AG09309 (cell line): Measurements from ENCODE around the gene SMIM30.

ENCODE experiments used
- DNase-seq: peaks from one replicate; pipeline ENCODE4 v3.0.0-alpha.2; 2010; ENCODE audit warnings: low read depth
- H3K4me3 ChIP-seq: 2 replicates; pipeline ENCODE4 v1.5.1; 2011; ENCODE audit warnings: mild to moderate bottlenecking, low read depth, low read length, moderate library complexity; ENCODE audit not compliant: control insufficient read depth
- CTCF ChIP-seq: IDR thresholded peaks from 2 replicates; pipeline ENCODE4 v1.5.1; 2011; ENCODE audit warnings: mild to moderate bottlenecking, low read depth, low read length, inconsistent platforms; ENCODE audit not compliant: insufficient read depth, control insufficient read depth; ENCODE audit errors: missing control alignments

SMIM30 gene

GRCh38 chr7:113143486-113144257 is 25.3 kb upstream of the SMIM30 start:
- no peak for TF ChIP-seq CTCF
- DNase-seq, result no peak
- H3K4me3 ChIP-seq, result no peak overlapping the region

GRCh38 chr7:113142385-113143119 is 24.2 kb upstream of the SMIM30 start:
- DNase-seq, result no peak
- no peak overlapping the region for H3K4me3 ChIP-seq
- no peak for TF ChIP-seq CTCF

GRCh38 chr7:113141803-113142202 is 23.4 kb upstream of the SMIM30 start:
- no peak overlapping the region for H3K4me3 ChIP-seq
- DNase-seq, result no peak
- no peak for TF ChIP-seq CTCF

GRCh38 chr7:113140956-113141355 is 22.6 kb upstream of the SMIM30 start:
- DNase-seq, result no peak
- no peak for TF ChIP-seq CTCF
- no peak overlapping the region for H3K4me3 ChIP-seq

GRCh38 chr7:113137241-113137640 is 18.9 kb upstream of the SMIM30 start:
- no peak for DNase-seq
- TF ChIP-seq CTCF, result no peak
- H3K4me3 ChIP-seq, result no peak overlapping the region

GRCh38 chr7:113134025-113134424 is 15.7 kb upstream of the SMIM30 start:
- DNase-seq, result no peak
- no peak overlapping the region for H3K4me3 ChIP-seq
- TF ChIP-seq CTCF, result no peak

- H3K4me3 ChIP-seq, result no peak overlapping the region
- no peak for DNase-seq
- TF ChIP-seq CTCF, result no peak
Observed at GRCh38 chr7:113131367-113131766, 13.0 kb upstream of the SMIM30 start.
